Measurements from ENCODE around the gene OSMR.

Gene OSMR

GRCh38 chr5:38845526-38846378, at the start of gene OSMR:
TSS of gene OSMR (plus strand) at chr5:38846012. CDS start at chr5:38869045, 23,033 bp downstream.
- peak; percentile 98 for DNase-seq (ENCODE audit: insufficient read length, low spot score)

GRCh38 chr5:38796742-38797108, 49.1 kb upstream of the OSMR start:
- DNase-seq (ENCODE audit: insufficient read length, low spot score): no peak
- peak; percentile 49 for FAIRE-seq

More at GRCh38 chr5:38845526-38846378, at the start of gene OSMR:
- peak; percentile 92 for FAIRE-seq

- DNase-seq (ENCODE audit: insufficient read length, low spot score) (no peak), FAIRE-seq (no peak)
These were observed 48.0 kb upstream of the OSMR start for GRCh38 chr5:38797838-38798237.

- no peak for DNase-seq (ENCODE audit: insufficient read length, low spot score)
- FAIRE-seq: peak; percentile 67
These were observed 46.0 kb upstream of the OSMR start for GRCh38 chr5:38799556-38800377.

- DNase-seq (ENCODE audit: insufficient read length, low spot score) (no peak), FAIRE-seq (peak; percentile 63)
These were observed 45.3 kb upstream of the OSMR start for GRCh38 chr5:38800515-38800914.

- FAIRE-seq: no peak
- no peak for DNase-seq (ENCODE audit: insufficient read length, low spot score)
These were observed 43.7 kb upstream of the OSMR start for GRCh38 chr5:38802125-38802524.

GRCh38 chr5:38803246-38803645, 42.6 kb upstream of the OSMR start:
- FAIRE-seq (no peak), DNase-seq (ENCODE audit: insufficient read length, low spot score) (no peak)

- peak; percentile 90 for DNase-seq (ENCODE audit: insufficient read length, low spot score)
- peak; percentile 97 for FAIRE-seq
These were observed 39.0 kb upstream of the OSMR start for GRCh38 chr5:38806775-38807258.

- FAIRE-seq: peak; percentile 67
- DNase-seq (ENCODE audit: insufficient read length, low spot score): peak; percentile 86
These were observed 38.0 kb upstream of the OSMR start for GRCh38 chr5:38807570-38808483.

- no peak for DNase-seq (ENCODE audit: insufficient read length, low spot score)
- FAIRE-seq: no peak
These were observed 37.0 kb upstream of the OSMR start for GRCh38 chr5:38808666-38809343.

- peak; percentile 87 for DNase-seq (ENCODE audit: insufficient read length, low spot score)
- peak; percentile 79 for FAIRE-seq
These were observed 36.1 kb upstream of the OSMR start for GRCh38 chr5:38809388-38810359.

- no peak for DNase-seq (ENCODE audit: insufficient read length, low spot score)
- no peak for FAIRE-seq
These were observed 30.9 kb upstream of the OSMR start for GRCh38 chr5:38814879-38815278.

- FAIRE-seq: peak; percentile 65
- no peak for DNase-seq (ENCODE audit: insufficient read length, low spot score)
These were observed 29.5 kb upstream of the OSMR start for GRCh38 chr5:38816083-38817030.

GRCh38 chr5:38821679-38822078, 24.1 kb upstream of the OSMR start:
- FAIRE-seq (no peak), DNase-seq (ENCODE audit: insufficient read length, low spot score) (no peak)

- no peak for FAIRE-seq
- no peak for DNase-seq (ENCODE audit: insufficient read length, low spot score)
These were observed 22.3 kb upstream of the OSMR start for GRCh38 chr5:38823503-38823902.

GRCh38 chr5:38824821-38825220, 21.0 kb upstream of the OSMR start:
- FAIRE-seq (no peak), DNase-seq (ENCODE audit: insufficient read length, low spot score) (no peak)

- no peak for DNase-seq (ENCODE audit: insufficient read length, low spot score)
- FAIRE-seq: no peak
These were observed 20.3 kb upstream of the OSMR start for GRCh38 chr5:38825494-38825893.

GRCh38 chr5:38827525-38827924, 18.3 kb upstream of the OSMR start:
- no peak for DNase-seq (ENCODE audit: insufficient read length, low spot score)
- peak; percentile 89 for FAIRE-seq
